Stimulated activated CD8-positive, alpha-beta memory T cell treated with anti-CD3 and anti-CD28 coated beads, Interleukin-15, amount 100 ng/mL, for 4 hours (primary cell): ENCODE results near the gene CLEC10A.
"Not testable (repeated sequence)": the region's sequence is repeated elsewhere in the genome, so short reads cannot be mapped to it uniquely, and the experiment has no call there.

ENCODE experiments used
- DNase-seq, 2 donors: peaks; one replicate each; pipeline ENCODE4 v3.0.0-alpha.2; 2020; ENCODE audit warnings: low read depth in 2 of 2

The CLEC10A gene

GRCh38 chr17:7074931-7075330 is 5.1 kb downstream of the CLEC10A start:
- no peak for DNase-seq

- DNase-seq, result no peak
These were observed 7.6 kb downstream of the CLEC10A start for GRCh38 chr17:7072406-7072805.

- DNase-seq, result no peak
These were observed 9.3 kb downstream of the CLEC10A start for GRCh38 chr17:7070712-7071111.

GRCh38 chr17:7068268-7068667 is 11.8 kb downstream of the CLEC10A start:
- no peak for DNase-seq

- DNase-seq, result no peak
These were observed 12.9 kb downstream of the CLEC10A start for GRCh38 chr17:7067198-7067597.

- no peak for DNase-seq
These were observed 15.8 kb downstream of the CLEC10A start for GRCh38 chr17:7064261-7064660.

GRCh38 chr17:7063518-7064094 is 16.4 kb downstream of the CLEC10A start:
- no peak for DNase-seq

- DNase-seq, result no peak
These were observed 19.7 kb downstream of the CLEC10A start for GRCh38 chr17:7060165-7060891.

- no peak for DNase-seq
These were observed 21.1 kb downstream of the CLEC10A start for GRCh38 chr17:7058831-7059447.

- no peak for DNase-seq
These were observed 23.7 kb downstream of the CLEC10A start for GRCh38 chr17:7056386-7056785.

- DNase-seq, result not testable (repeated sequence)
These were observed 29.5 kb downstream of the CLEC10A start for GRCh38 chr17:7050583-7050982.

- DNase-seq, result no peak
These were observed 31.1 kb downstream of the CLEC10A start for GRCh38 chr17:7048968-7049367.

GRCh38 chr17:7047566-7047965 is 32.5 kb downstream of the CLEC10A start:
- DNase-seq, result no peak

GRCh38 chr17:7046725-7047397 is 33.2 kb downstream of the CLEC10A start:
- DNase-seq, result peak in 1 of 2 donors; percentile 64

GRCh38 chr17:7046127-7046724 is 33.8 kb downstream of the CLEC10A start:
- DNase-seq, result no peak

- DNase-seq, result no peak
These were observed 34.4 kb downstream of the CLEC10A start for GRCh38 chr17:7045492-7046126.

GRCh38 chr17:7043497-7044198 is 36.4 kb downstream of the CLEC10A start, which contains the start of gene SLC16A11:
Gene SLC16A11, minus strand, starts transcription at chr17:7044092. Its CDS starts 579 bp downstream, at chr17:7043513.
- no peak for DNase-seq

GRCh38 chr17:7043182-7043496 is 36.9 kb downstream of the CLEC10A start:
- DNase-seq, result no peak

- no peak for DNase-seq
These were observed 37.4 kb downstream of the CLEC10A start for GRCh38 chr17:7042501-7043181.
